ENCODE data around the gene PLCL2. TPM values are rescaled to one million over a fixed set of nuclear protein-coding genes. Genes with fewer than 3 reads are reported as not detected.

Gene PLCL2
- total RNA-seq, 1 donor from 2014 or later, result 5.6 TPM

GRCh38 chr3:16910207-16910606 is 25.5 kb downstream of the PLCL2 start:
- no peaks in the 10 kb centered on the region for H3K9me3 ChIP-seq
- intact Hi-C loops (cut with DNase I), result no loop called here
- H3K27ac ChIP-seq, result no peak overlapping the region
- peaks cover 10% of the 10 kb centered on the region for H3K4me1 ChIP-seq
- TF ChIP-seq CTCF (IDR thresholded peaks at IDR 0.05) (no peak), POLR2AphosphoS5 (IDR thresholded peaks at IDR 0.05; ENCODE audit: insufficient read depth in 1 of 2, low read depth in 1 of 2) (no peak), POLR2A (IDR thresholded peaks at IDR 0.05) (no peak)
- DNase-seq (ENCODE audit: extremely low spot score in 2 of 2), result no peak
- no peaks in the 10 kb centered on the region for H3K36me3 ChIP-seq
- no peak overlapping the region for H3K4me3 ChIP-seq
- no peaks in the 10 kb centered on the region for H3K27me3 ChIP-seq

DNA sequence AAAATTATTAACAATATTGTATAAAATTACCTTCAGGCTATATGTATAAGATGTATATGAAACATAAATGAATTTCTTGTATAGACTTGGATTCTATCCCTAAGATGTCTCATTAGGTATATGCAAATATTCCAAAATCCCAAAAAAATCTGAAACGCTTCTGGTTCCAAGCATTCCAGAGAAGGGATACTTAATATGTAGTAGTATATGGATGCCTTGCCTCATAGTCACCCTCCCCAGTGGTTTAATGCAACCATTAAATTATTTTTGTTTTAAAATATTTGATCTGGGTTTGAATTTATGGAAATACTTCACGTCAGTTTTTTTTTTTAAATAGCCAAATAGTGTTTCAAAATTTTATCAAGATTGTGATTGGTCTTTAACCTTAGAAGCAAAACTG is 27.2 kb downstream of the PLCL2 start:
- no peak overlapping the region for H3K27ac ChIP-seq
- intact Hi-C loops (cut with DNase I), result no loop called here
- no peaks in the 10 kb centered on the region for H3K9me3 ChIP-seq
- TF ChIP-seq CTCF (IDR thresholded peaks at IDR 0.05) (no peak), POLR2AphosphoS5 (IDR thresholded peaks at IDR 0.05; ENCODE audit: insufficient read depth in 1 of 2, low read depth in 1 of 2) (no peak), POLR2A (IDR thresholded peaks at IDR 0.05) (no peak)
- H3K4me1 ChIP-seq, result peaks cover 7% of the 10 kb centered on the region
- DNase-seq (ENCODE audit: extremely low spot score in 2 of 2), result no peak
- H3K4me3 ChIP-seq, result no peak overlapping the region
- H3K36me3 ChIP-seq, result no peaks in the 10 kb centered on the region
- H3K27me3 ChIP-seq, result no peaks in the 10 kb centered on the region

DNA sequence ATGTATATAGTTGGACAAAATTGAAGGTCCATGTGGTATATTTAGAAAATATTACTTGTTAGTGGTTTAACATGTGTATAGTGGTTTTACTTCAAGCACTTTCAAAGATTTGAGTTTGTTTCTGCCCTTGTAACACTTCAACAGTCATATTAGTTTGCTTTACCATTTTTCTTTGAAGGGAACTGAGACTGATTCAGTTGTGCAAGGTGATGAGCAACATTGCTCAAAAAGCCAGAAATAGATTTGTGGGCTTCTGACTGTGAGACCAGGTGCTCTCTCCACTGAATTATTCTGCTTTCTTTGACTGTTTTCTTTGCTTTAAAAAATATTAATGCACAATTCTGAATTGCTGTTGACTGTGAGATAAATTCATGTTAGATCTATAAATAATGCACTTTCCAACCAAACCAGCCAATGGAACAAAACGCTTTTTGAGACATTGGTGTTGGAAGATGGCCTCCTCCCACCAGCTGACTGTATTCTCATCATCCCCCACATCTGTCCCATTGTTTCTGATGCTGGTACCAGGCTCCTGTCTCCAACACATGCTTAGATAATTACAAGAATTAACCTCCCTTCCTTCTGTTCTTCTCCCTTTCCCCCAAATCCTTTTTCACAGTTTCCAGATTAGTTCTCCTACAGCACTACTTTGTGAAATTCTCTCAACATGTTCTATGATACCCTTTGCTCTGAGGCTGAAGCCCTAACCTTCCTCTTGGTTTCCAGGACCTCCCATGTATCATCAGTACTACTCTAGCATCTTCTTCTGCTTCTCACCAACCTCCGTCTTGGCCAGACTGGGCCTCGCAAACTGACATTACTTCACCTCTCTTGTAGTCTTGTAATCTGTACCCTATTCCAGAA is 27.9 kb downstream of the PLCL2 start:
- Histone ChIP-seq H3K4me1 (no peaks in the 10 kb centered on the region), H3K9me3 (no peaks in the 10 kb centered on the region), H3K36me3 (no peaks in the 10 kb centered on the region), H3K27ac (no peak overlapping the region), H3K27me3 (no peaks in the 10 kb centered on the region), H3K4me3 (no peak overlapping the region)
- intact Hi-C loops (cut with DNase I), result no loop called here
- TF ChIP-seq POLR2AphosphoS5 (IDR thresholded peaks at IDR 0.05; ENCODE audit: insufficient read depth in 1 of 2, low read depth in 1 of 2), result no peak
- TF ChIP-seq CTCF (IDR thresholded peaks at IDR 0.05), result no peak
- TF ChIP-seq POLR2A (IDR thresholded peaks at IDR 0.05), result no peak
- DNase-seq (ENCODE audit: extremely low spot score in 2 of 2), result no peak

GRCh38 chr3:16913264-16913580 is 28.5 kb downstream of the PLCL2 start:
- intact Hi-C loops (cut with DNase I), result no loop called here
- H3K27me3 ChIP-seq, result no peaks in the 10 kb centered on the region
- H3K4me1 ChIP-seq, result no peaks in the 10 kb centered on the region
- no peak for DNase-seq (ENCODE audit: extremely low spot score in 2 of 2)
- H3K27ac ChIP-seq, result no peak overlapping the region
- no peaks in the 10 kb centered on the region for H3K9me3 ChIP-seq
- H3K36me3 ChIP-seq, result no peaks in the 10 kb centered on the region
- no peak for TF ChIP-seq POLR2A (IDR thresholded peaks at IDR 0.05)
- no peak for TF ChIP-seq POLR2AphosphoS5 (IDR thresholded peaks at IDR 0.05; ENCODE audit: insufficient read depth in 1 of 2, low read depth in 1 of 2)
- TF ChIP-seq CTCF (IDR thresholded peaks at IDR 0.05), result no peak
- no peak overlapping the region for H3K4me3 ChIP-seq

GRCh38 chr3:16916840-16917239 is 32.1 kb downstream of the PLCL2 start:
- H3K4me1 ChIP-seq, result no peaks in the 10 kb centered on the region
- no peaks in the 10 kb centered on the region for H3K36me3 ChIP-seq
- H3K9me3 ChIP-seq, result no peaks in the 10 kb centered on the region
- H3K27me3 ChIP-seq, result no peaks in the 10 kb centered on the region
- intact Hi-C loops (cut with DNase I), result no loop called here
- H3K4me3 ChIP-seq, result no peak overlapping the region
- no peak overlapping the region for H3K27ac ChIP-seq
- TF ChIP-seq POLR2AphosphoS5 (IDR thresholded peaks at IDR 0.05; ENCODE audit: insufficient read depth in 1 of 2, low read depth in 1 of 2) (no peak), POLR2A (IDR thresholded peaks at IDR 0.05) (no peak), CTCF (IDR thresholded peaks at IDR 0.05) (no peak)
- DNase-seq (ENCODE audit: extremely low spot score in 2 of 2), result no peak

Data from vagina (tissue), 2 donors.